ENCODE data around the gene CTNND2. TPM values are rescaled to one million over a fixed set of nuclear protein-coding genes. Genes with fewer than 3 reads are reported as not detected.
"Not testable (repeated sequence)": the region's sequence is repeated elsewhere in the genome, so short reads cannot be mapped to it uniquely, and the experiment has no call there.

The CTNND2 gene
- polyA plus RNA-seq, 3 donors from 2014 or later = not detected

DNA sequence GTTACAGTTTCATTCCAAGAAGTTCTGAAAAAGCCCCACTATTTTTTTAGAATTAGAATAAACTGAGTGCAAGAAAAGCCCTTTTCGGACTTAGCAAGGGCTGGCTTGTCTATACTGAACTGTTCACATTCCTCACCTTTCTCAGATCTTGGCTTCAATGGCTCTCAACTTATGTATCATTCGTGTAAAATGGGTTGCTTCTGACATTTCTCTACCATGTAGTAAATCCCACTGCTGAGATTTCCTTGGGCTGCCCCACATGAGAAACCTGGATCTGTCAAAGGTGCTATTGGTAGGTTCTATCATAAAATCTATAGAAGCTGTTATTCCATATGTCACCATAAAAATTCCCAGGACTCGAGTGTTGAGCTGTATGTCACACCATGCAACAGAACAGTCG, 454.3 kb downstream of the CTNND2 start:
- Mint-ChIP-seq H3K4me1 (no peaks in the 10 kb centered on the region), H3K36me3 (no peaks in the 10 kb centered on the region), H3K27me3 (ENCODE audit: low read depth in 3 of 3) (peaks cover 0 to 2% (median 0%) of the 10 kb centered on the region in 3 donors), H3K4me3 (no peak overlapping the region), H3K9me3 (no peaks in the 10 kb centered on the region), H3K27ac (no peak overlapping the region)
- DNase-seq = no peak

DNA sequence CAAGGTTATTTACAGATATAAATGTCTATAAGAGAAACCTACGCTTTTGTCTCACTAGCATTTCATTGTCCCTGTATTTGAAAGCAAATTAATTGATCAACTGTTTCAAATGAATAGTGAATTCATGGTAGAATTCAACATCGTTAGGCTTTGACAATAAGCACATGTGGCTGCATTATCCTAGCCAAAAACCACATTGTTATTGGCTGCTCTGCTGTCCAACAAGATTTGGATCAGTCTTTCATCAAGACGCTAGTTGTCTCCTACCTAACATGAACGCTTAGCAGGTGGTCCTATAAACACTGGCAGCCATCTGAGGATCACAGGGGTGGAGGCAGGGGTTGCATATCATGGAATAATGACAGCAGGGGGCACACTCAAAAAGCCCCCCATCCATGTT, 455.0 kb downstream of the CTNND2 start:
- no peak overlapping the region for H3K4me3 Mint-ChIP-seq
- H3K36me3 Mint-ChIP-seq = no peaks in the 10 kb centered on the region
- no peak for DNase-seq
- H3K9me3 Mint-ChIP-seq = no peaks in the 10 kb centered on the region
- peaks cover 0 to 2% (median 0%) of the 10 kb centered on the region in 3 donors for H3K27me3 Mint-ChIP-seq (ENCODE audit: low read depth in 3 of 3)
- no peak overlapping the region for H3K27ac Mint-ChIP-seq
- H3K4me1 Mint-ChIP-seq = no peaks in the 10 kb centered on the region

DNA sequence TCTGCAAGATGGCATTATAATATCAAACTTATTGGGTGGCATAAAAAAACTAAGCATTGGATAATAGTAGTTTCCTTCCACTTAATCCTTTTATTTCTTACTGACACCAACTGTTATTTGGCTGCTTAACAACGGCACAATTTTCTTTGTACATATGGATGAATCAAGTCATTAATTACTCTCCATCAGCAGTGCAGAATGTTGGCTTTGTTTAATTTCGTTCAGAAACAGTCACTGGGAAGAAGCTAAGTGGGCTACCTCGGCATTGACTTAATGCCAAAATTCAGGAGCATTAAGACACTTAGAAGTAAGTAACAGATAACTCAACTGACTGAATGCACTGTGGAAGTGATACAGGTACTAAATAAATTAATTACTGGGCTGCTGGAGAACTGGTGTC, 460.4 kb downstream of the CTNND2 start:
- no peak for DNase-seq
- no peak overlapping the region for H3K4me3 Mint-ChIP-seq
- H3K4me1 Mint-ChIP-seq = no peaks in the 10 kb centered on the region
- peaks cover 0 to 2% (median 0%) of the 10 kb centered on the region in 3 donors for H3K27me3 Mint-ChIP-seq (ENCODE audit: low read depth in 3 of 3)
- H3K36me3 Mint-ChIP-seq = no peaks in the 10 kb centered on the region
- H3K27ac Mint-ChIP-seq = no peak overlapping the region
- H3K9me3 Mint-ChIP-seq = no peaks in the 10 kb centered on the region

DNA sequence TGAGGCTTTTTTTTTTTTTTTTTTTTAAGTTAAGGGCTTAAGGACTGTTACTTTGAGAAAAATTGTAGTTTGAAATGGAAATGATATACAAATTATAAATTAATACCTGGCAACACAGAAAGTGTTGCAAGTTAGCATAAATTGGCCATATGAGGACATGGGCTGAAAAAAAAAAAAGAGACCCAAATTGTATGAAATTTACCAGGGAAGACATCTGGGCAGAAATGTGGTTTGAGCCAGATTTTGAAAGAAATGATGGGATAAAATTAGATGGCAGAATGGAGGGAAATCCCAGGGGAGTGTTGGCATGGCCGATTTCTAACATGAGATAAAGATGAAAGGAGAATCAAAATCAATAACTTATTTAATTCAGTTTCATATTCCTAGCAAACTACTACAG, 472.1 kb downstream of the CTNND2 start:
- no peaks in the 10 kb centered on the region for H3K36me3 Mint-ChIP-seq
- H3K27me3 Mint-ChIP-seq (ENCODE audit: low read depth in 3 of 3) = peaks cover 0 to 5% (median 3%) of the 10 kb centered on the region in 3 donors
- peaks cover 0 to 1% (median 0%) of the 10 kb centered on the region in 6 donors for H3K9me3 Mint-ChIP-seq
- no peak for DNase-seq
- no peaks in the 10 kb centered on the region for H3K4me1 Mint-ChIP-seq
- H3K4me3 Mint-ChIP-seq = no peak overlapping the region
- H3K27ac Mint-ChIP-seq = no peak overlapping the region

DNA sequence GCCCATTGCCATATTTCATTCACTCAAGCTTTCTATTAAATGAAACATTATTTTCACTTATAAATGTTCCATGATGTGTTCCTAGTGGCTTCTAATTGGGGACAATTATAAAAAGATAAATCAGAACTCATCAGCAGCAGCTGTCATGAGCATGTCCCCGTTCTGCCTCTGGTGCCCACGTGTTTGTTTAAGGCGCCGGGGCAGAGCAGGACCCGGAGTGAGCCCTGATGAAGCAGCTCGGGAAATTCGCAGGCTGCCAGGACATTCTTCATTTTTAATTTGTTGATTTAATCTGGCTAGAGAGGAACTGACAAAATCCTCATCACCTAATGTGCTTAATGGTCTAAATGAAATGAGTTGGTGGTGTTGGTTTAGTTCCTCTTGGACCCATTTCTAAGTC, 475.0 kb downstream of the CTNND2 start:
- Mint-ChIP-seq H3K27me3 (ENCODE audit: low read depth in 3 of 3) (peaks cover 0 to 8% (median 3%) of the 10 kb centered on the region in 3 donors), H3K9me3 (peaks cover 0 to 1% (median 0%) of the 10 kb centered on the region in 6 donors)

DNA sequence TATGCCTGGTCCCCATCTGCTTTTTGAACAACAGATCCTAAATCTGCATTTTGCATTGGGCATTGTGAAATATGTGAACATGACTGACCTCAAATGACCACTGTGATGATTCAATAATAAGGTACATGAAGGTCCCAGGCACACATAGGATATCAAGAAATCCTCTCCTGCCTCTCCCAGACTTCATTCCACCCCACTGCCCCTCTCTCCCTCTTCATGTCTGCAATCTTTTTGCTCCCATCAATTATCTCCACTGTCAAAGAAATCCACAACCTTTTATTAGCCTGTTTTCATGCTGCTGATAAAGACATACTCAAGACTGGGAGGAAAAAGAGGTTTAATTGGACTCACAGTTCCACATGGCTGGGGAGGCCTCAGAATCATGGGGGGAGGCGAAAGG, 476.7 kb downstream of the CTNND2 start:
- no peaks in the 10 kb centered on the region for H3K4me1 Mint-ChIP-seq

More for the DNA sequence above, 475.0 kb downstream of the CTNND2 start:
- Mint-ChIP-seq H3K36me3 (no peaks in the 10 kb centered on the region), H3K4me1 (no peaks in the 10 kb centered on the region), H3K27ac (no peak overlapping the region), H3K4me3 (no peak overlapping the region)
- no peak for DNase-seq

DNA sequence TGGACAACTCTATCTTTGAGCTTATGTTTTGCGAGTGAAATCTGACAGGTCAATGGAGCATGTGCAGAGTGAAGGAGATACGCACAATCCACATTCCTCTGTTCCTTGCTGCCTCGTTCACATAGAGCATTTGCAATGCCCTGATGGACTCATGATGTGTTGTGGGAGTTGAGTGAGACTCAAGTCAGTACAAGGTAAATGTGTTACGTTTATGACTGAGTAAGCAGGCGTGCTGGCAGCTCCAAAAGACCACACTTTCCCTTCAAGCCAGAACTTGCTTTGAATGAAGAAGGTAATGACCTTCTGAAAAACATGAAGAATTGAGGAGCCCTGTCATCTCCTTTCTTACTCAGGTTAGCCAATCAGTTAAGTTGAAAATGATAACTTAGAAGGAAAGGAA, 477.8 kb downstream of the CTNND2 start:
- no peaks in the 10 kb centered on the region for H3K36me3 Mint-ChIP-seq

More for the DNA sequence above, 476.7 kb downstream of the CTNND2 start:
- H3K36me3 Mint-ChIP-seq = no peaks in the 10 kb centered on the region
- no peak overlapping the region for H3K4me3 Mint-ChIP-seq
- H3K27me3 Mint-ChIP-seq (ENCODE audit: low read depth in 3 of 3) = peaks cover 0 to 8% (median 3%) of the 10 kb centered on the region in 3 donors
- no peak for DNase-seq
- peaks cover 0 to 1% (median 0%) of the 10 kb centered on the region in 6 donors for H3K9me3 Mint-ChIP-seq
- no peak overlapping the region for H3K27ac Mint-ChIP-seq

DNA sequence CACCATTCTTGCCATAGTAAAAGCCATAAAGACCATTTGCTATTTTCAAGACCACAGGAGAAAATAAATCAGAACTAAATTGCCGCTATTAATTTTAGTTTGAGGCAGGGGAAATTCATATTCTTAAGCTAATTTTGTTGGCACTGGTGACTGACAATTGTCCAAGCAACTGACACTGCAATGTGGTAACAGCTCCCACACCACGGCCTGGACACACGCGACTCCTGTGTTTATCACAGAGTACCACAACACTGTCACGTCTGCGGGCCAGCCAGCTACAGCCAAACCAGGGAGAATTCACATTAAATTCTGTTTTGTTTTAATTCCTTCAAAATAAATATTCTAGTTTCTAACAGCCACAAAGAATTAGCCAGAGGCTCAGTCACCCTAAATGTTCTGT, 481.9 kb downstream of the CTNND2 start:
- no peak overlapping the region for H3K27ac Mint-ChIP-seq
- no peaks in the 10 kb centered on the region for H3K36me3 Mint-ChIP-seq
- DNase-seq = no peak
- H3K9me3 Mint-ChIP-seq = peaks cover 0 to 3% (median under 1%) of the 10 kb centered on the region in 6 donors
- H3K4me3 Mint-ChIP-seq = no peak overlapping the region
- peaks cover 0 to 5% (median 0%) of the 10 kb centered on the region in 3 donors for H3K27me3 Mint-ChIP-seq (ENCODE audit: low read depth in 3 of 3)
- no peaks in the 10 kb centered on the region for H3K4me1 Mint-ChIP-seq

More for the DNA sequence above, 477.8 kb downstream of the CTNND2 start:
- DNase-seq = no peak
- Mint-ChIP-seq H3K27ac (no peak overlapping the region), H3K4me1 (no peaks in the 10 kb centered on the region), H3K27me3 (ENCODE audit: low read depth in 3 of 3) (peaks cover 0 to 8% (median 3%) of the 10 kb centered on the region in 3 donors), H3K4me3 (no peak overlapping the region), H3K9me3 (no peaks in the 10 kb centered on the region)

DNA sequence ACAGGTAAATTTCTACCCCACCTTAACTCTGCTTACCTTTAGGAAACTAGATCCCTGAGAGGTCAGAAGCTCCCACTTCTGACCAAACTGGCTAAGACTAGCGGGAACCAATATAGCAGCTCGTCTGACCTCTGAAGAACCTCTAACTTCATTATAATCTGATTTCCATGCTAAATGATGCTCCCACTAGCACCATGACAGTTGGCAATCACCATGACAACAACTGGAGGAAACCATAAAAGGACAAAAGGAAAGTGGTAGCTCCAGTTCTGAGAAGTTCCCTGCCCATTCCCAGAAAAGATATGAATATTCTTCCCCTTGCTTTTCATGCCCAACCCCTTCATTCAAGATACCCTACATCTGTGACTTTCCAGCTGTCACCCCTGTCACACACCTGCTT, 483.3 kb downstream of the CTNND2 start:
- no peak overlapping the region for H3K27ac Mint-ChIP-seq
- no peak overlapping the region for H3K4me3 Mint-ChIP-seq
- H3K9me3 Mint-ChIP-seq = peaks cover 0 to 6% (median under 1%) of the 10 kb centered on the region in 6 donors
- H3K36me3 Mint-ChIP-seq = no peaks in the 10 kb centered on the region
- peaks cover 0 to 3% (median 0%) of the 10 kb centered on the region in 3 donors for H3K27me3 Mint-ChIP-seq (ENCODE audit: low read depth in 3 of 3)
- DNase-seq = no peak
- H3K4me1 Mint-ChIP-seq = no peaks in the 10 kb centered on the region

DNA sequence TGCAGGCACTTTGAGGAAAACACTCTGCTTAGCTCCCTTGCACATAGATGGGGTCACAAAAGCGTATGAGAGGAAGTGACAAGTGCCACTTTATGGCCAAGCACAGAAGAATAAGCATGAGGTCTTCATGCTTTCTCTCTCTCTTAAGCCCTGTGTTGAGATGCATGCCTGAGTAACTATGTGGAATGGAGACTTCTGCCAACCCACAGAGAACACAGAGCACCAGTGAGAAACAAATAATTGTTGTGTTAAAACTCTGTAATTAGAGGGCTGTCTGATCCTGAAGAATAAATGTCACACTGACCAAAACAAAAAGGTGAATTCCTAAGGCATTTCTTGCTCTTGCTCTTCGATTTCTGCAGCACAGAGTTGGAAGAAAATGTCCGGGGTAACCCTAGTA, 488.5 kb downstream of the CTNND2 start:
- DNase-seq = no peak
- Mint-ChIP-seq H3K27me3 (ENCODE audit: low read depth in 3 of 3) (peaks cover 3 to 4% (median 3%) of the 10 kb centered on the region in 3 donors), H3K4me3 (no peak overlapping the region), H3K4me1 (no peaks in the 10 kb centered on the region), H3K36me3 (no peaks in the 10 kb centered on the region), H3K9me3 (peaks cover 0 to 16% (median 4%) of the 10 kb centered on the region in 6 donors), H3K27ac (no peak overlapping the region)

DNA sequence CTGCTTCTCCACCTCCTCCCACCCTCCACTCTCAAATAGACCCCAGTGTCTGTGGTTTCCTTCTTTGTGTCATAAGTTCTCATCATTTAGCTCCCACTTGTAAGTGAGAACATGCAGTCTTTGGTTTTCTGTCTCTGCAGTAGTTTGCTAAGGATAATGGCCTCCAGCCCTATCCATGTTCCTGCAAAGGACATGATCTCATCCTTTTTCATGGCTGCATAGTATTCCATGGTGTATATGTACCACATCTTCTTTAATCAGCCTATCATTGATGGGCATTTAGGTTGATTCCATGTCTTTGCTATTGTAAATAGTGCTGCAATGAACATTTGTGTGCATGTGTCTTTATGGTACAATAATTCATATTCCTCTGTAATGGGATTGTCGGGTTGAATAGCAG, 489.5 kb downstream of the CTNND2 start:
- H3K27ac Mint-ChIP-seq; H3K4me3 Mint-ChIP-seq; H3K36me3 Mint-ChIP-seq; DNase-seq; H3K27me3 Mint-ChIP-seq (ENCODE audit: low read depth in 3 of 3); H3K4me1 Mint-ChIP-seq: not testable (repeated sequence)
- peaks cover 0 to 16% (median 4%) of the 10 kb centered on the region in 6 donors for H3K9me3 Mint-ChIP-seq

DNA sequence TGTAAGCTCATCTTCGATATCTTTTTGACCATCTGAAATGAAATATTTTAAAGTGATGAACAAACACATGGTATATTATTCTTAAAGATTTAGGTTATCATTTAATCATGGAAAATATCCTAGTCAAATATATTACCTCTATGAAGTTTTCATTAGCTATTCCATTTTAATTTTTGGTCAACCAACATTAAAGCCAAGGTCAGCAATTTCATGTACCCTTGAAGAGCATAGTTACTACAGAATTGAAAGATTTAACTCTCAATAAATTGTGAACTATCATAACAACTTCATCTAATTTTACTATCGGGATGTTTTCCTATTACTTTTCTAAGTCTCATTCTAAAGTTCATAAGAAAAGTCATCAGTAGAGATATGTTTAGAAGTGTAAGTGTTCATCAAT, 492.6 kb downstream of the CTNND2 start:
- Mint-ChIP-seq H3K36me3 (no peaks in the 10 kb centered on the region), H3K27me3 (ENCODE audit: low read depth in 3 of 3) (peaks cover 3 to 8% (median 7%) of the 10 kb centered on the region in 3 donors), H3K27ac (no peak overlapping the region)

DNA sequence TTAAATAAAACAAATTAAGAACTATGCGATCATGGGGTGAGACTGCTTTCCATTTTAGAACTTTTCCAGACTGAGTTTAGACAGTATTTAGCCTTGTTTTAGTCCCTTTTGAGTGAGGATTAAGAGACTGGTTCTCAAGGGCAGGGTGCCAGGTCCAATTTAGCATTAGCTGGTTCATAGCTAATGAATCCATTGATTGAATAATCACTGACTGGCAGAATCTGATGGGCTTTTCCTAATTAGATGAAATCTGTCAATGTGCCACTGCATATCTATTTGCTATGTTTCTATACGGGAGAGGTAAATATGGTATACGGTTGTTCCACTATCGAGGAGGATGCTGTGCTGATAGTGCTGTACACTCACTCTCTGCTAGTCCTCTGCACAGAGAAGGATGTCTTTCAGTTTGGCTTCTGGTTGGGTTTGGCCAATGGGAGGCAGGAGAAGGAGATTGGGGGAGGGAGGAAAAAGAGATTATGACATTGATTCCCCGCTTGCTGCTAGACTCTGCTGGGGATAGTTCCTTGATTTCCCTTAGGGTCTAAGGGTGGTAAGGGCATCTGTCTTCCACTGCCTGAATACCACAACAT, 496.6 kb downstream of the CTNND2 start:
- Mint-ChIP-seq H3K9me3 (no peaks in the 10 kb centered on the region), H3K4me3 (no peak overlapping the region), H3K4me1 (no peaks in the 10 kb centered on the region), H3K27ac (no peak overlapping the region), H3K36me3 (no peaks in the 10 kb centered on the region), H3K27me3 (ENCODE audit: low read depth in 3 of 3) (peaks cover 2 to 7% (median 4%) of the 10 kb centered on the region in 3 donors)
- DNase-seq = no peak

More for the DNA sequence above, 492.6 kb downstream of the CTNND2 start:
- H3K4me3 Mint-ChIP-seq = no peak overlapping the region
- no peaks in the 10 kb centered on the region for H3K4me1 Mint-ChIP-seq
- no peak for DNase-seq
- H3K9me3 Mint-ChIP-seq = peaks cover 0 to 16% (median 3%) of the 10 kb centered on the region in 6 donors

DNA sequence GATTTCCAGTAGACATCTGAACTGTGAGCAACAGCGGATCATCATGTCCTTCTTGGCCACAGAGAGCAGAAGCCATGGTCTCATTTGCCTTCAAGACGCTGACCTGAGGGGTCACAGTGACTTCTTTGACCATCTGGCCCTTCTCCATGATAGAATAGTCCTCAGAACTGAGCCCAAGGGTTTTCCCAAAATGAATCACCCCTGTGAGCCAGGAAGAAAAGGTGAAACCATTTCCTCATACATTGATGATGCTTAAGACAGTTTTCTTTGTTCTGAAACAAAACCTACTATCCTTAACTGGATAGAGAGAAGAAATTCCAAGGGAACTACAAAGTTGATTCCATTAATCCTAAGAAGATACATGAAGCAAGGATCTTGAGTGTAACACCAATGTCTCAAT, 503.9 kb downstream of the CTNND2 start:
- Mint-ChIP-seq H3K27ac (no peak overlapping the region), H3K9me3 (peaks cover 0 to 3% (median 0%) of the 10 kb centered on the region in 6 donors), H3K36me3 (no peaks in the 10 kb centered on the region), H3K4me3 (no peak overlapping the region), H3K4me1 (no peaks in the 10 kb centered on the region), H3K27me3 (ENCODE audit: low read depth in 3 of 3) (peaks cover 2 to 3% (median 2%) of the 10 kb centered on the region in 3 donors)
- DNase-seq = no peak

DNA sequence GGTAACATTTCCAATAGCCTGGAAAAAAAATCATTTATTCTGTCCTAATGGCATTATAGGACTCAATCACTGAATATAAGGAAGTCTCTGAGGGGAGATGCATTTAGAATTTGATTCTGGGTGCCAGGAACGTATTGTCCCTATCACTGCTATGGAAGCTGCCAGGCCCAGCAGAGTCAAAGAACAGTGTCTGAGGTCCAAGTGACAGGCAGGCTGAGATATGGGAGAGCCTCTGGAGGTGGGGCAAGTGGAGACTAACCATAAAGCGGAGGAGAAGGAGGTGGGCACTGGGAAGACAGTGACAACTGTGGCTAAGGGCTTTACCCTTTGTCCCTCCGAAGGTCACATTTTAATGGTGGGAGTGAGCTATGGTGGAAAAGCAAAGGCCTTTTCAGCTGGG, 505.5 kb downstream of the CTNND2 start:
- Mint-ChIP-seq H3K27me3 (ENCODE audit: low read depth in 3 of 3) (peaks cover 0 to 4% (median 2%) of the 10 kb centered on the region in 3 donors), H3K4me1 (no peaks in the 10 kb centered on the region)

More for the DNA sequence above, 505.5 kb downstream of the CTNND2 start:
- H3K36me3 Mint-ChIP-seq = no peaks in the 10 kb centered on the region
- no peak overlapping the region for H3K4me3 Mint-ChIP-seq
- peaks cover 0 to 3% (median 0%) of the 10 kb centered on the region in 6 donors for H3K9me3 Mint-ChIP-seq
- DNase-seq = no peak
- no peak overlapping the region for H3K27ac Mint-ChIP-seq
